ENCODE results near the gene SPART. TPM values are rescaled to one million over a fixed set of nuclear protein-coding genes. Genes with fewer than 3 reads are reported as not detected.

SPART gene
- total RNA-seq, 5 donors from 2014 or later (not counting 1 experiment from before 2014, with no cell fraction given) = 20.2 to 33.3 (median 28.8) TPM

DNA sequence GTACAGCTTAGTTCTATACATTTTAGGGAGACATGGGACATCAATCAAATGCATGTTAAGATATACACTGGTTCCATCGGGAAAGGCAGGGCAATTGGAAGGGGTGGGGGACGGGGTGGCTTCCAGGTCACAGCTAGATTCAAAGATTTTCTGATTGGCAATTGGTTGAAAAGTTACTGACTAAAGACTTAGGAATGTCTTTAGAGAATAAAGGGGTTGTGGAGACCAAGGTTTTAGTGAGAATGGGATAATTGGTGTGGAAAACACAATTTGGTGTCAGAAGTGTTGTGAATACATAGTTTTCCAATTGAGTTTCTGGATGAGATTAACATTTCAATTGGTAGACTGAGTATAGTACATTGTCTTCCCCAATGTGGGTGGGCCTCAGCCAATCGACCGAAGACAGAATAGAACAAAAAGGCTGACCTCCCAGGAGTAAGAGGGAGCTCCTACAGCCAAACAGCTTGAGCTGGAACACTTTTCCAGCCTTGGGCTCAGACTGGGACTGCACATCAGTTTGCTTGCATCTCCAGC, 47.6 kb downstream of the SPART start:
- H3K4me3 Mint-ChIP-seq = peak overlapping the region; percentile 77 to 83 (median 80)
- peaks cover 22% of the 10 kb centered on the region in 2 donors for H3K27me3 Mint-ChIP-seq
- POLR2A ChIA-PET = no interaction called here
- Histone ChIP-seq H3K9me3 (no peaks in the 10 kb centered on the region), H3K4me3 (ENCODE audit: control insufficient read depth in 1 of 2, extremely low read depth in 1 of 2, low read length in 1 of 2) (no peak overlapping the region), H3K4me1 (ENCODE audit: control insufficient read depth in 1 of 2, extremely low read depth in 1 of 2, insufficient read depth in 2 of 2, low read length in 2 of 2) (peaks cover 0 to 9% of the 10 kb centered on the region in 2 experiments), H3K36me3 (ENCODE audit: control insufficient read depth in 2 of 2, extremely low read depth in 1 of 2, insufficient read depth in 1 of 2, low read length in 1 of 2) (no peaks in the 10 kb centered on the region), H3K27me3 (replicated peaks in 1 of 2; ENCODE audit: control insufficient read depth in 2 of 2, extremely low read depth in 1 of 2, insufficient read depth in 2 of 2, low read length in 1 of 2) (peaks cover 0 to 16% of the 10 kb centered on the region in 2 experiments), H3K27ac (ENCODE audit: low read length) (no peak overlapping the region)
- DNase-seq = no peak
- ATAC-seq (replicated peaks in 1 of 4) = no peak
- peaks cover 3% of the 10 kb centered on the region for H3K36me3 Mint-ChIP-seq
- no peak overlapping the region for H3K27ac Mint-ChIP-seq
- H3K9me3 Mint-ChIP-seq = no peaks in the 10 kb centered on the region
- peaks cover 14 to 18% (median 15%) of the 10 kb centered on the region in 3 donors for H3K4me1 Mint-ChIP-seq
- CTCF ChIA-PET = interaction anchor here in 1 of 2 donors (0.9 kb wide), 1 partner anchor 15 kb away, joined by 4 read pairs; no protein-coding TSS in a partner anchor
- whole genome bisulfite sequencing (ENCODE audit: insufficient coverage) = 51% methylated on average over 4 of the region's 4 CpGs

DNA sequence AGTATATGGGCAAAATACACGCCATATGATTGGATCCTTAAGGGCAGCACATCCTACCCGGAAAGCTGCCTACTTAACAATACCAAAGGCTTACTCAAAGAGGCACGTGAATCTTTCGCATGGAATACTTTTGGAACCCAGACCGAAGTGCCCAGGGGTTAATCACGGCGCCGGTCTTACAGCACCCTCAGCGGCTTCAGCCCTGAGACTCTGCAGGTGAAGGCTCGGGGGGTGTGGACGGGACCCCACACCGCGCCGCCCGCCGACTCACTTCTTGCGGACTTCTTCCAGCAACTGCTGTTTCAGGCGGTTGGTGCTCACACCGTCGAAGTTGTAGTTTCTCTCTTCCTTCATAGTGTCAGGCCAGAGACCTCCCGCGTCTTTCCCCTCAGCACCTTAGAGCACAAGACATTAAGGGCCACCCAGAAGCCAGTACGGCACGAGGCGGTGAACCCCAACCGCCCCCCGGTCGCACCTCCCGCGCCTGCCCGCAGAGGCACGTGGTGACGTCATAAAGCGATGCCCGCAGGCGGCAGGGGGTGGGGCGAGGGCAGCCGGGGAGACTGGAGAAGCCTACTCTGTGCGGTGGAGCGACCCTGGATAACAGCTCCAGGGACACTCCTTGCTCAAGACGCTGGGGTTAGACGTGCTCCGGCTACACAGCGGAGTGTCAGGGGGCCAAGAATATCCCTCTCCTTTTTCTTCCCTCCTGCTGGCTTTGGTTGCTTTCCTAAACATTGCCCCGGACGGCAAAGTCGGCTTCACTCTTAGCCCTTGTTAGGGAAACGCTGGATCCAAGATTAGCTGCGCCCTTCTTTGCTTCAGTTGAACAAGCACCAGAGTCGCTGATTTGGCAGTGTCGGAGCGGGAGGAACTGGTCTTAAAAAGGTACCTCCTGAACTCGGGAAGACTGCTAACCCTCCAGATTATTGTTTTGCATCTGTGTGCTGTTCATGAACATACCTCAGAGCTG, 48.5 kb downstream of the SPART start, which contains the start of gene CCDC169:
Gene CCDC169, minus strand, starts transcription at position 449 of the 973 bp plus-strand sequence. Its CDS starts 95 bp downstream, at position 354.
- Mint-ChIP-seq H3K4me1 (peaks cover 14 to 18% (median 15%) of the 10 kb centered on the region in 3 donors), H3K36me3 (no peaks in the 10 kb centered on the region), H3K9me3 (no peaks in the 10 kb centered on the region), H3K4me3 (peak within 1 kb of the TSS; percentile 77 to 83 (median 80)), H3K27me3 (peaks cover 22% of the 10 kb centered on the region in 2 donors), H3K27ac (no peak within 1 kb of the TSS)
- peaks cover 0 to 9% of the 10 kb centered on the region in 2 experiments for H3K4me1 ChIP-seq (ENCODE audit: control insufficient read depth in 1 of 2, extremely low read depth in 1 of 2, insufficient read depth in 2 of 2, low read length in 2 of 2)
- CTCF ChIA-PET = interaction anchor here in 1 of 2 donors (0.9 kb wide), 1 partner anchor 14 kb away, joined by 4 read pairs; no protein-coding TSS in a partner anchor
- H3K9me3 ChIP-seq = no peaks in the 10 kb centered on the region
- POLR2A ChIA-PET = no interaction called here
- H3K27me3 ChIP-seq (replicated peaks in 1 of 2; ENCODE audit: control insufficient read depth in 2 of 2, extremely low read depth in 1 of 2, insufficient read depth in 2 of 2, low read length in 1 of 2) = peaks cover 0 to 16% of the 10 kb centered on the region in 2 experiments
- WGBS (ENCODE audit: insufficient coverage) = 2% methylated on average over 42 of the region's 53 CpGs
- H3K4me3 ChIP-seq (ENCODE audit: control insufficient read depth in 1 of 2, extremely low read depth in 1 of 2, low read length in 1 of 2) = peak within 1 kb of the TSS; percentile 47 to 92
- no peak within 1 kb of the TSS for H3K27ac ChIP-seq (ENCODE audit: low read length)
- DNase-seq = peak; percentile 6 to 64 (median 49)
- H3K36me3 ChIP-seq (ENCODE audit: control insufficient read depth in 2 of 2, extremely low read depth in 1 of 2, insufficient read depth in 1 of 2, low read length in 1 of 2) = no peaks in the 10 kb centered on the region
- peak; percentile 72 to 93 (median 84) for ATAC-seq (replicated peaks in 1 of 4)

DNA sequence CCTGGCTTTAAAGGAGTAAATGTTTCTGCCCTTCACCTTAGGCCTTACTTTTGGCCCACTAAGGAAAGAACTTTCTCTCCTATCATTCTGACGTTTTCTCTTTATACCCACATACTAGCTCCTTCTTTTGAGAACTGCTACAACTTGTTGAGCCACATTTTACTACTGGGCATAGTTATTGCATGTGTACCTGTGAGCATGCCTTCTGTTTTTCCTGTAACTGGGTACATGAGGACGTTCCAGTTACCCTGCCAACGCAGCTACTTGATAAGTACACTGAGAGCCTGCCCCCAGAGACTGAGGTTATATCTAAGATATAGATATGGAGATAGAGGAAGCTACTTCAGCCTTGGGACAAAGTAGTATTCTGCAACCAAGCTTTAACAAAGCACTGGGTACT, 52.1 kb downstream of the SPART start:
- H3K27me3 Mint-ChIP-seq = peaks cover 14 to 24% of the 10 kb centered on the region in 2 donors
- Histone ChIP-seq H3K9me3 (no peaks in the 10 kb centered on the region), H3K4me3 (ENCODE audit: control insufficient read depth in 1 of 2, extremely low read depth in 1 of 2, low read length in 1 of 2) (no peak overlapping the region), H3K36me3 (ENCODE audit: control insufficient read depth in 2 of 2, extremely low read depth in 1 of 2, insufficient read depth in 1 of 2, low read length in 1 of 2) (no peaks in the 10 kb centered on the region), H3K4me1 (ENCODE audit: control insufficient read depth in 1 of 2, extremely low read depth in 1 of 2, insufficient read depth in 2 of 2, low read length in 2 of 2) (peaks cover 0 to 9% of the 10 kb centered on the region in 2 experiments), H3K27me3 (replicated peaks in 1 of 2; ENCODE audit: control insufficient read depth in 2 of 2, extremely low read depth in 1 of 2, insufficient read depth in 2 of 2, low read length in 1 of 2) (peaks cover 0 to 16% of the 10 kb centered on the region in 2 experiments), H3K27ac (ENCODE audit: low read length) (no peak overlapping the region)
- peaks cover 14 to 18% (median 15%) of the 10 kb centered on the region in 3 donors for H3K4me1 Mint-ChIP-seq
- ChIA-PET POLR2A (no interaction called here), CTCF (interaction anchor here (0.5 to 2.3 kb wide), 2 partner anchors 11 to 50 kb away, joined by 3 to 7 read pairs; no protein-coding TSS in a partner anchor)
- 0% methylated on average over 1 of the region's 3 CpGs for WGBS (ENCODE audit: insufficient coverage)
- ATAC-seq (replicated peaks in 1 of 4) = no peak
- no peak overlapping the region for H3K27ac Mint-ChIP-seq
- no peak overlapping the region for H3K4me3 Mint-ChIP-seq
- no peak for DNase-seq
- no peaks in the 10 kb centered on the region for H3K36me3 Mint-ChIP-seq
- peaks cover 0 to 3% (median 3%) of the 10 kb centered on the region in 3 donors for H3K9me3 Mint-ChIP-seq

DNA sequence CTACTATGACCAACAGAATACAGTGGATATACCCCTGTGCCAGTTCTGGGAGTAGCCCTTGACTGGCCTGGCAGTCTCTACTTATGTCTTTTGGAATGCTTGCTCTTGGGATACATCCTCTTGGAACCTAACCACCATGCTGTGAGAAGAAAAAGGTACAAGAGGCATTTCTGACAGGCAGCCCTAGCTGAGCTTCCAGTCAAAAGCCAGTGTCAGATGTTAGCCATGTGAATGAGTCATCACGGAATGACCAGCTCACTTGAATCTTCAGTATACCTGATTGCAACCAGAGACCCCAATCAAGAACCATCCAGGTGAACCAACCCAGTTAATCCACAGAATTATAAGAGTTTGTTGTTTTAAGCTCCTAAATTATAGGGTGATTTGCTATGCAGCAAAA, 52.7 kb downstream of the SPART start:
- WGBS (ENCODE audit: insufficient coverage) = no CpG with 5 or more reads among the region's 1 CpG
- peaks cover 0 to 4% (median 4%) of the 10 kb centered on the region in 3 donors for H3K9me3 Mint-ChIP-seq
- no peak overlapping the region for H3K4me3 ChIP-seq (ENCODE audit: control insufficient read depth in 1 of 2, extremely low read depth in 1 of 2, low read length in 1 of 2)
- ChIA-PET CTCF (interaction anchor here (0.5 to 2.3 kb wide), 2 partner anchors 10 to 49 kb away, joined by 3 to 7 read pairs; no protein-coding TSS in a partner anchor), POLR2A (no interaction called here)
- H3K27me3 ChIP-seq (replicated peaks in 1 of 2; ENCODE audit: control insufficient read depth in 2 of 2, extremely low read depth in 1 of 2, insufficient read depth in 2 of 2, low read length in 1 of 2) = peaks cover 0 to 16% of the 10 kb centered on the region in 2 experiments
- H3K4me1 ChIP-seq (ENCODE audit: control insufficient read depth in 1 of 2, extremely low read depth in 1 of 2, insufficient read depth in 2 of 2, low read length in 2 of 2) = peaks cover 0 to 9% of the 10 kb centered on the region in 2 experiments
- no peak overlapping the region for H3K4me3 Mint-ChIP-seq
- no peak overlapping the region for H3K27ac Mint-ChIP-seq
- H3K36me3 Mint-ChIP-seq = no peaks in the 10 kb centered on the region
- H3K27ac ChIP-seq (ENCODE audit: low read length) = no peak overlapping the region
- H3K36me3 ChIP-seq (ENCODE audit: control insufficient read depth in 2 of 2, extremely low read depth in 1 of 2, insufficient read depth in 1 of 2, low read length in 1 of 2) = no peaks in the 10 kb centered on the region
- peaks cover 13 to 16% (median 15%) of the 10 kb centered on the region in 3 donors for H3K4me1 Mint-ChIP-seq
- DNase-seq (no peak), ATAC-seq (replicated peaks in 1 of 4) (no peak)
- H3K9me3 ChIP-seq = no peaks in the 10 kb centered on the region
- H3K27me3 Mint-ChIP-seq = peaks cover 12 to 22% of the 10 kb centered on the region in 2 donors

DNA sequence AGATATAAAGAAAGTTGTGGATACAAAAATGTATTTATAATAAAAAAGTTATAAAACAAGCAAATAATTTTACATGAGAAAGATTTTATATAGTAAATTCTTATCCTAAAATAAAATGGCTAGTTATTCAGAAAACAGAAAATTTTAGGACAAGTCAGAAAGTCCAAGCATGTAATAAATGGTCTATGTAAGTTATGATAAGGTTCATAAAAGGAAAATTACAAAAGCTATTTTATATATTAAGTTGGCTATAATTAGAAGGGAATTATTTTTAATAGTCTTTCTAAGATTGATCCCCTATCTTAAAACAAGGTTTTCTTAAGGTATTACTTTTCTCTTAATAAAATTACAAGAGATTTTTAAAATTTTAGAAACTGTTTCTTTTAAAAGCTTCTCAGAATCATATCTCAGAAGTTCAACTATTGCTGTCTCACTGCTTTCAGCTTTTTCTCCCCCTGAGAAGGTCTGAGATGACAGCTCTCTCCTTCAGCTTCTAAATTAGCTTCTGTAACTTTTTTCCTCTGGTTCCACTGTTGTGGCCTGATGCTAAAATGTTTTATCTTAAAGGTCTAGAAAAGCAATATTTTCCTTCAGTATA, 57.3 kb downstream of the SPART start:
- ChIA-PET CTCF (interaction anchor here in 1 of 2 donors (0.6 kb wide), 1 partner anchor 13 kb away, joined by 3 read pairs; no protein-coding TSS in a partner anchor), POLR2A (interaction anchor here in 1 of 2 donors (0.6 kb wide), 1 partner anchor 448 kb away, joined by 4 read pairs; no protein-coding TSS in a partner anchor)
- Histone ChIP-seq H3K4me3 (ENCODE audit: control insufficient read depth in 1 of 2, extremely low read depth in 1 of 2, low read length in 1 of 2) (no peak overlapping the region), H3K36me3 (ENCODE audit: control insufficient read depth in 2 of 2, extremely low read depth in 1 of 2, insufficient read depth in 1 of 2, low read length in 1 of 2) (no peaks in the 10 kb centered on the region), H3K4me1 (ENCODE audit: control insufficient read depth in 1 of 2, extremely low read depth in 1 of 2, insufficient read depth in 2 of 2, low read length in 2 of 2) (no peaks in the 10 kb centered on the region), H3K27ac (ENCODE audit: low read length) (no peak overlapping the region), H3K9me3 (no peaks in the 10 kb centered on the region), H3K27me3 (replicated peaks in 1 of 2; ENCODE audit: control insufficient read depth in 2 of 2, extremely low read depth in 1 of 2, insufficient read depth in 2 of 2, low read length in 1 of 2) (peaks cover 0 to 3% of the 10 kb centered on the region in 2 experiments)
- ATAC-seq (replicated peaks in 1 of 4) = no peak
- no peak overlapping the region for H3K4me3 Mint-ChIP-seq
- H3K36me3 Mint-ChIP-seq = no peaks in the 10 kb centered on the region
- no peak for DNase-seq
- H3K27me3 Mint-ChIP-seq = peaks cover 8 to 10% of the 10 kb centered on the region in 2 donors
- H3K27ac Mint-ChIP-seq = no peak overlapping the region
- peaks cover 0 to 4% (median 4%) of the 10 kb centered on the region in 3 donors for H3K9me3 Mint-ChIP-seq
- H3K4me1 Mint-ChIP-seq = no peaks in the 10 kb centered on the region

DNA sequence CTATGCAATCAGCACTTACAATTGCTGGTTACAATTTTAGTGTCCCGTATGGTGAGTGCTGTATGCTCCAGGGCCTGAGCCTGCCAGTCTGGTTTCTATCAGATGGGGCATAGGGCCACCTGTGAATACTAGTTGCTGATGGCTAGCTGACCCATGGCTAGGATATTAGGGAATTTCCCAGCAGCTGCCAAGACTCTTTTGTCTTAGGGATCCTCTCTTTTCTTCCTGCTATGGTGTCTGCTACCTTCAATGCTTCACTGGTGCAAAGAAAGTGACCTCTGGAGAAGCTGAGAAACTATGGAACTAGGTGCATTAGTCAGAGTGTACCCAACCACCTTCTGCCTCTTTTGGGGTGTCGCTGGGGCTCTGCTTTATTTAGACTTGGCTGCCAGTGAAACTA, 60.2 kb downstream of the SPART start:
- POLR2A ChIA-PET = no interaction called here
- Mint-ChIP-seq H3K9me3 (peaks cover 0 to 4% (median 4%) of the 10 kb centered on the region in 3 donors), H3K36me3 (no peaks in the 10 kb centered on the region), H3K4me1 (no peaks in the 10 kb centered on the region), H3K27me3 (peaks cover 8 to 10% of the 10 kb centered on the region in 2 donors), H3K27ac (no peak overlapping the region), H3K4me3 (no peak overlapping the region)
- no peak for DNase-seq
- H3K4me3 ChIP-seq (ENCODE audit: control insufficient read depth in 1 of 2, extremely low read depth in 1 of 2, low read length in 1 of 2) = no peak overlapping the region
- H3K27ac ChIP-seq (ENCODE audit: low read length) = no peak overlapping the region
- no peaks in the 10 kb centered on the region for H3K9me3 ChIP-seq
- WGBS (ENCODE audit: insufficient coverage) = 80% methylated on average over 1 of the region's 2 CpGs
- peaks cover 0 to 3% of the 10 kb centered on the region in 2 experiments for H3K27me3 ChIP-seq (replicated peaks in 1 of 2; ENCODE audit: control insufficient read depth in 2 of 2, extremely low read depth in 1 of 2, insufficient read depth in 2 of 2, low read length in 1 of 2)
- no peak for ATAC-seq (replicated peaks in 1 of 4)
- CTCF ChIA-PET = no interaction called here
- H3K4me1 ChIP-seq (ENCODE audit: control insufficient read depth in 1 of 2, extremely low read depth in 1 of 2, insufficient read depth in 2 of 2, low read length in 2 of 2) = no peaks in the 10 kb centered on the region
- no peaks in the 10 kb centered on the region for H3K36me3 ChIP-seq (ENCODE audit: control insufficient read depth in 2 of 2, extremely low read depth in 1 of 2, insufficient read depth in 1 of 2, low read length in 1 of 2)
